Suppressor macrophage treated with lipopolysaccharide for 4 hours (primary cell): ENCODE data around the gene MPPED1.

Experiments
- DNase-seq: peaks from one replicate; pipeline ENCODE4 v3.0.0-alpha.2; 2020

Gene MPPED1

DNA sequence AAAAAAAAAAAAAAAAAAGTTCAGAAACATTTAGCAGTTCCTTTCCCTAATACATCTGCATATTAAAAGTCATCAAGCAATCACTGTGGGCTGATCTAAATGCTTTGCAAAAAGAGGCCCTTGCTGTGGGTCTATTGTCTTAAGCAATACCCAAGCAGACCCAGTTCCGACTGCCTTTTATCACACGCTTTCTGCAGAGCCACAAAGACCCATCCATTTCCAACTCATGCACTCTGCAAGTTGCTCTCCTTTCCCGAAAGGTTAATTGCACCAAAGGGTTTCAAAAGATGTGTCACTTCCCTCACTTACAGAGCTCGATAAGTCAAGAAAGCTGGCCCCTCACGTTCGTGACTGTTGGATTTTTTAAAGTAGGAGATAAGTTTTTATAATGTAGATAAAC lies 138.9 kb downstream of the MPPED1 start:
- DNase-seq = no peak

DNA sequence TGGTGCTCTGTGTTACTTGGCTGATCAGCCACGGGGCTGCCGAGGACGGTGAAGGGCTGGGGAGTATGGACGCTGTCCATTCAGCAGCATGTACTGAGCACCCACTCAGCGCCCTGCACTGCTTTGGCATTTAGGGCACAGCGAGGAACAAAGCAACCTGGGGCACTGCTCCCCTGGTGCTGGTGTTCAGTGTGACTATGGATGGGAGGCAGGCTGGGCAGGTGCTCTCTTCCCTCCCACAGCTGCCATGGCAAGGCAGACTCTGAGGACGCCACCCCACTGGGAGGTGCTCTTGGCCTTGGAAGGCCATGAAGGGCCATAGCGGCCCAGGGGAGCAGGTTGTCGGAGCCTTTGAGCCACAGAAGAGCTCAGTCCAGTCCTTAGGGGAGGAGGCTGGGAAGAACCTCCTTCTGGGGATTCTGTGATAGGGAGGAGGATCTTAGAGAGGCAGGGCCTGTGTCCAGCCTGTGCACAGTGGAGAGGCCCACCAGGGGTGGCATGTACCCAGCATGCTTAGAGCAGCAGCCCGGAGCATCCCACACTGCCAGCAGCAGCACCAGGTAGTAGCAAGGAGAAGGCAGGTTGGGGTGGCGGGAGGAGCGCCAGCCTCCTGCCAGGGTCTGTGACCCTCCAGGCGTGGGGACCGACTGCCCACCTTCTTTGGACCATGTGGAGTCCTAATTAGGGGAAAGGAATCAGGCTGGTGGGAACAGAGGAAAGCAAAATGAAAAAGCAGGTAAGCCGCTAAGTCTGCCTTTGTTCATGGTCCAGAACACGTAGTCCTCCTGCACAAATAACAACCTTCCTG lies 141.8 kb downstream of the MPPED1 start:
- DNase-seq = no peak

DNA sequence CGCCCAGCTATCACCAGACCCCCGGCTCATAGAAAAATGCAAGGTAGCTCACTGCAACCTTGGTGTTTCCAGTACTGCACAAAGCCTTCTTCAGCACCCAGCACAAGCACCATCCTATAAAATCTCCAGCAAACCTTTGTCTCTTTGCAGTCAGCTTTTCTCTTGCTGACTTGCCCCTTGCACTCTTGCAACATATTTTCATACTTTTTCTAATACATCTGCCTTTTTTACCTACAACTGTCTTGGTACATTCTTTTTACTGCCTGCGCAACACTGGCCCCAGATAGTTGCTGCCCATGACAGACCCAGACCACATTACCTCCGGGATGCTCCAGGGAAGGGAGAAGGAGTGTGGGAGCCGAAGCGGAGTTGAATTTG lies 142.4 kb downstream of the MPPED1 start:
- DNase-seq = no peak

DNA sequence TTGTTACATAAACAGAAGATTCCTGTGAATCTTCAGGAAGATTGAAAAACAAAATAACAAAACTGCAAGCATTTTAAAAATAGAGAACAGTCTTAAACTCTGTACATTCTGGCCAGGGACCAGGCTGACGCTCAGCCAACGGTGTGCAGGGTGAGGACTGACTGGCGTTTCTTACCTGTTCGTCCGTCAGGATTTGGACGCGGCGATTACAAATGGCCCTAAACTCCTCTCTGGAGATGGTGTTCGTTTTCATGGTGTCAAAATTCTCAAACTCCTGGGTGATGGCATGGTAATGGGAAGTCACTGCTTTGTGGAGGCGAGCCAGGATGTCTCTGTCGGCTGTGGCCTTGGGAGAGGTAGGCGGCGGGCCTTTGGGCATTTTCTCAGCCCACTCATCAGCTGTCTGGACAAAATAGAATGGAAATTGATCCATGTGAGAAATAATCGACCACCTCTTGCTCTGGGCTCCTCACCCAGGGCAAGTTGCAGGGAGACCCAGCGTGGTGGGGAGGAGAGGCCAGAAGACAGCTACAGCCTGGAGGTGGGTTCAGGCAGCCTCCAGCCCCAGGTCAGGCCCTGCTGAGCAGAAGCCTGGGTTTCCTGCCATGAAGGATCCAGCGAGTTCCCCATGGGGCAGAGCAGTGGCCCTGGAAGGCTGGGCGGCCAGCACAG lies 143.0 kb downstream of the MPPED1 start:
- DNase-seq = no peak

DNA sequence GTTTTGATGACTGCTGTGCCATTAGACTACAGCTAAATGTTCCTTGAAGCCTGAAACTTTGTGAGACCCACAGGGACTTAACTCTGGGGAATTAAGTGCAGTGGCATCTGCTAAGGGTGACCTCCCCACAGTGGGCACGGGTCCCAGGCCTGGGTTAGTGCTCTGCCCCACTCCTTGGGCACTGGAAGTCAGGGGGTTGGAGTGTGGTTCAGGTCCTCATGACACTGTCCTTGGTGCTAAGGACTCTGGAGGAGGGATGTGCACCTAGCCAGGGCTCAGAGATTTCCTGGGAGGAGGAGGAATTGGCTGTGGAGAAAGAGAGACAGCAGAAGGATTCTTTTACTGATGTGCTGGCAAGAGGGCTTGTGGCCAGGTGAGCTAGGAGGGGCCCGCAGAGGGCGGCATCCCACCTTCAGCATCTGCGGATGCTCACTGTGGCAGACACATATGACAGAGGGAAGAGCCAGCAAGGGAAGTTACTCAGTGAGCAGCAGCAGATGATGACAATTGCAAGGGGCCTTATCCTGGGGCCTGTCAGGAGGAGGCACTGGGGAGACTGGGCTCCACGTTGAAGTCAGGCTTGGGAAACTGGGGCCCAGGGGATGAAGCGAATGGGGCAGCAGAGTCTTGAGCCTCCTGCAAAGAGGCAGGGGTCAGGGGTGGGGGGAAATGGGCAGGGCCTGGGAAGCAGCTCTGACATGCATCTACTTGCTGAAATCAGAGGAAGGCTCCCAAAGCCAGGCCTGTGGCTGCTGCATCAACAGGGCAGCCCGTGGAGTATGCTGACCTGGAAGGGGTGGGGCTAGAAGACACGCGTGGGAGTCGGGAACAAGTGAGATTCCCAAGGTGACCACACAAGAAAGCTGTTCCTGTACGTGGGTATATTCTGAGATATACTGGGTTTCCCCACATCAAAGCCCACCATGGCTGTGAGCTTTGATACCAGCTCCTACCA lies 144.0 kb downstream of the MPPED1 start:
- DNase-seq = no peak
